ENCODE data around the gene SEPTIN5. TPM values are rescaled to one million over a fixed set of nuclear protein-coding genes. Genes with fewer than 3 reads are reported as not detected.
A peak's percentile ranks its signal among the peaks of the same experiment; 100 is the strongest.

The SEPTIN5 gene
- under 1 TPM; 0.71 to 0.75 TPM for total RNA-seq
- 0.35 TPM for polyA plus RNA-seq (2013, experiment 1 of 2)
- polyA plus RNA-seq (2013, experiment 2 of 2), result 3.3 TPM
- total RNA-seq, result 0 to 0.40 (median 0) reads per million in 172 experiments

DNA sequence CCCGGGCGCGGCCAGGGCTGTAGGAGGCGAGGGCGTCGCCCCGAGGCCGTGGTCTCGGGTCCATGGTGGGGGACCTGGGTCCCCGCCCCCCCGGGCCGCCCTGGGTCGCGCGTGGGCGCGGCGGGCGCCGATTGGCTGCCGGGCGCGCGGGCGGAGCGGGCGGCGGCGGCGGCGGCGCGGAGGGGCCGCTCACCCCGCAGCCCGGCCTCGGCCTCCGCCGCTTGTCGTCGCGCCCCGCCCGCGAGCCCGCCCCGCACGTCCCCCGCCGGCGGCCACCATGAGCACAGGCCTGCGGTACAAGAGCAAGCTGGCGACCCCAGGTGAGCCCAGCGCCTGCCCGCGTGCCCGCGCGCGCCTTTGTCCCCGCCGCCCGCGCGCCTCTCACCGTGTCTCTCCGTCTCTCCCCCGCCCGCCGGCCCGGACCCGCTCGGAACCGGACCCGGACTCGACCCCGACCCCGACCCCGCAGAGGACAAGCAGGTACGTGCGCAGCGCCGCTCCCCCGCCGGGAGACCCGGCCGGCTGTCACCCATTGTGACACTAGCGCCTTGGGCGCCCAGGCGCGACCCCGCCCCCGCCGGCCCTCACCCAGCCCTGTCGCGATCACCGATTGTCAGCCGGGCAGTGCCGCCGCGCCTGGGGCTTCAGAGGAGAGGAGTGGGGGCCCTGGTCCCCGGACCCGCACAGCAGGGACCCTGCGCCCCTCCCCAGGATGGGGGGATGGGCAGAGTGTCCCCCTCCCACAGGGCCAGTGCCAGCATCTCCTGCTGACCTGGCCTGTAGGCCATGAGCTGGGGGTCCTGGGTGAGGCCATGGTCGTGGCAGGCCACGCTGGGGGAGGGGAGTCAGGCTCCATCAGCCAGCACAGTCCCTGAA, at the start of gene SEPTIN5:
Gene SEPTIN5, plus strand, starts transcription at position 192 of the 876 bp plus-strand sequence. Its CDS starts 86 bp downstream, at position 278.
- ChIA-PET CTCF (no interaction called here), POLR2A (no interaction called here)
- intact Hi-C loops (cut with DNase I, micrococcal nuclease), result loop anchor here (5.0 to 10.0 kb wide), 3 partner anchors 217 to 237 kb away; partner anchors contain the start of genes CDC45 (in 1 of the 2) and UFD1 (in 1 of the 2)
- peaks cover 9% of the 10 kb centered on the region for H3K4me1 Mint-ChIP-seq (ENCODE audit: low read depth)
- H3K27me3 ChIP-seq (ENCODE audit: control insufficient read depth in 1 of 2, insufficient read depth in 2 of 2, low read length in 2 of 2), result peaks cover 31 to 43% of the 10 kb centered on the region in 2 experiments
- H3K4me3 ChIP-seq (ENCODE audit: low read length), result peak within 1 kb of the TSS; percentile 5
- H3K4me1 ChIP-seq (ENCODE audit: insufficient read depth, low read length), result peaks cover 30% of the 10 kb centered on the region
- ATAC-seq (ENCODE audit: poor library complexity) (no peak), DNase-seq (peak in 1 of 14 experiments; percentile 30)
- TF ChIP-seq, protein P1, sequence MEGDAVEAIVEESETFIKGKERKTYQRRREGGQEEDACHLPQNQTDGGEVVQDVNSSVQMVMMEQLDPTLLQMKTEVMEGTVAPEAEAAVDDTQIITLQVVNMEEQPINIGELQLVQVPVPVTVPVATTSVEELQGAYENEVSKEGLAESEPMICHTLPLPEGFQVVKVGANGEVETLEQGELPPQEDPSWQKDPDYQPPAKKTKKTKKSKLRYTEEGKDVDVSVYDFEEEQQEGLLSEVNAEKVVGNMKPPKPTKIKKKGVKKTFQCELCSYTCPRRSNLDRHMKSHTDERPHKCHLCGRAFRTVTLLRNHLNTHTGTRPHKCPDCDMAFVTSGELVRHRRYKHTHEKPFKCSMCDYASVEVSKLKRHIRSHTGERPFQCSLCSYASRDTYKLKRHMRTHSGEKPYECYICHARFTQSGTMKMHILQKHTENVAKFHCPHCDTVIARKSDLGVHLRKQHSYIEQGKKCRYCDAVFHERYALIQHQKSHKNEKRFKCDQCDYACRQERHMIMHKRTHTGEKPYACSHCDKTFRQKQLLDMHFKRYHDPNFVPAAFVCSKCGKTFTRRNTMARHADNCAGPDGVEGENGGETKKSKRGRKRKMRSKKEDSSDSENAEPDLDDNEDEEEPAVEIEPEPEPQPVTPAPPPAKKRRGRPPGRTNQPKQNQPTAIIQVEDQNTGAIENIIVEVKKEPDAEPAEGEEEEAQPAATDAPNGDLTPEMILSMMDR (IDR thresholded peaks at IDR 0.05), result no peak
- peak within 1 kb of the TSS; percentile 76 for H3K4me3 Mint-ChIP-seq
- H3K36me3 Mint-ChIP-seq (ENCODE audit: low read depth), result no peaks in the 10 kb centered on the region
- no peaks in the 10 kb centered on the region for H3K9me3 Mint-ChIP-seq
- no peak within 1 kb of the TSS for H3K27ac Mint-ChIP-seq
- H3K27ac ChIP-seq (ENCODE audit: low read depth in 1 of 2, low read length in 2 of 2), result no peak within 1 kb of the TSS
- peaks cover 0 to 12% of the 10 kb centered on the region in 2 experiments for H3K9me3 ChIP-seq (ENCODE audit: control insufficient read depth in 1 of 2, insufficient read depth in 1 of 2, low read length in 2 of 2)
- peaks cover 26% of the 10 kb centered on the region for H3K27me3 Mint-ChIP-seq
- H3K36me3 ChIP-seq (ENCODE audit: insufficient read depth, low read length), result no peaks in the 10 kb centered on the region

DNA sequence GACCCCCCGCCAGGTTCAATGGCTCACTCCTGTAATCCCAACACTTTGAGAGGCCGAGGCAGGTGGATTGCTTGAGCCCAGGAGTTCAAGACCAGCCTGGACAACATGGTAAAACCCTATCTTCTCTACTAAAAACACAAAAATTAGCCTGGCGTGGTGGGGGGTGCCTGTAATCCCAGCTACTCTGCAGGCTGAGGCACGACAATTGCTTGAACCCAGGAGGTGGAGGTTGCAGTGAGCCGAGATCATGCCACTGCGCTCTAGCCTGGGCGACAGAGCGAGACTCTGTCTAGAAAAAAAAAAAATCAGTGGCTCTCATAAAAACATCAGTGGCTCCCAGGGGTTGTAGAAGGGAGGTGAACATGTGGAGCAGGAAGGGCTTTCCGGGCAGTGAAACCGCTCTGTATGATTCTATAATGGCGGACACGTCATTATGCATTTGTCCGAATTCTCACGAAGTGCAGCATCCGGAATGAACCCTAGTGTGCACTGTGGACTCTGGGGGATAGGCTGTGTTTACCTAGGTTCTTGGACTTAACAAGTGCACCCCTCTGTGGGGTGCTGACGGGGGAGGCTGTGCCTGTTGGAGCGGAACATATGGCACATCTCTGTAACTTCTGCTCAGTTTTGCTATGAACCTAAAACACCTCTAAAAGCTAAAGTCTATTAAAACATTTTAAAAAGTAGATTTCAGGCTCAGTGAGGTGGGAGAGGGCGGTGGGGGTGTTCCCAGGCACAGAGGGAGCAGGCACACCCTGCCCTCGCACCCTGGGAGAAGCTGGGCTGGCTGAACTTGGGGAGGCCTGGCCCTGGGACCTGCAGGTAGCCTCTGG, 49.1 kb upstream of the SEPTIN5 start:
- no peak for ATAC-seq (ENCODE audit: poor library complexity)
- no peak overlapping the region for H3K4me3 Mint-ChIP-seq
- no peaks in the 10 kb centered on the region for H3K9me3 Mint-ChIP-seq

More for the DNA sequence above, 49.1 kb upstream of the SEPTIN5 start:
- CTCF ChIA-PET, result no interaction called here
- Mint-ChIP-seq H3K27ac (no peak overlapping the region), H3K4me1 (ENCODE audit: low read depth) (no peaks in the 10 kb centered on the region), H3K36me3 (ENCODE audit: low read depth) (no peaks in the 10 kb centered on the region), H3K27me3 (peaks cover 5% of the 10 kb centered on the region)
- no peak overlapping the region for H3K27ac ChIP-seq (ENCODE audit: low read depth in 1 of 2, low read length in 2 of 2)
- H3K4me1 ChIP-seq (ENCODE audit: insufficient read depth, low read length), result no peaks in the 10 kb centered on the region
- no peak for DNase-seq
- H3K36me3 ChIP-seq (ENCODE audit: insufficient read depth, low read length), result no peaks in the 10 kb centered on the region
- POLR2A ChIA-PET, result no interaction called here
- H3K27me3 ChIP-seq (ENCODE audit: control insufficient read depth in 1 of 2, insufficient read depth in 2 of 2, low read length in 2 of 2), result no peaks in the 10 kb centered on the region
- intact Hi-C loops (cut with DNase I, micrococcal nuclease), result no loop called here
- TF ChIP-seq, protein P1 (IDR thresholded peaks at IDR 0.05), result no peak
- H3K9me3 ChIP-seq (ENCODE audit: control insufficient read depth in 1 of 2, insufficient read depth in 1 of 2, low read length in 2 of 2), result no peaks in the 10 kb centered on the region
- H3K4me3 ChIP-seq (ENCODE audit: low read length), result no peak overlapping the region

Measured in CD4-positive, alpha-beta T cell (primary cell).